ENCODE measurements around the gene STOML1. TPM values are rescaled to one million over a fixed set of nuclear protein-coding genes. Genes with fewer than 3 reads are reported as not detected.

Gene STOML1
- total RNA-seq, 1 experiment from 2014 or later = 2.5 TPM

DNA sequence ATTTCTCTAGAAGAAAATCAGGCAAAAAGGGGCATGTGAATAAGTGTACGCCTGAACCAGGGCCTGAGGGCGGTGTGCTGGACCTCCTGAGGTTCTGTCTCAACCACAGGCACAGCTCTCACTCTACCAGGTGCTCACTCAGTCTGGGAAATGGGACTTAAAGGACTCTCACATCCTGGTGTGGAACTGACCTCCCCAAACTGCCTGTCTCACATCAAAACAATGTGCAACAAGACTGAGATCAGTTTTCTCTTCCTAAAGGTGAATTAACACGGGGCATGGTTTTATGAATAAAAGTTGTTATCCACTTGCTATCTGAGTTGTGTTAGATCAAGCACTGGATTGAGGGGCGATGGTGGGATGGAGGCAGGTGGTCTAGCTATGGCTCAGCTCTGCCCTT, 4.8 kb downstream of the STOML1 start:
- no peak for DNase-seq
- Mint-ChIP-seq H3K36me3 (ENCODE audit: insufficient read depth in 1 of 3, low read depth in 3 of 3) (no peaks in the 10 kb centered on the region), H3K27me3 (ENCODE audit: low read depth) (peaks cover 3% of the 10 kb centered on the region), H3K4me3 (no peak overlapping the region; a peak in 1 of 5 replicates), H3K27ac (no peak overlapping the region), H3K9me3 (no peaks in the 10 kb centered on the region), H3K4me1 (peaks cover 6 to 7% of the 10 kb centered on the region in 2 experiments)
- no peak overlapping the region for H4K91ac ChIP-seq (ENCODE audit: insufficient read length, low read depth, low read length)
- H3K23ac ChIP-seq (ENCODE audit: insufficient read length, low read depth, low read length) = no peak overlapping the region
- no peak overlapping the region for H3T11ph ChIP-seq (ENCODE audit: low read length)
- no peak overlapping the region for H3K4ac ChIP-seq (ENCODE audit: low read depth, low read length)
- H3K79me2 ChIP-seq (ENCODE audit: insufficient read depth, low read length) = no peaks in the 10 kb centered on the region
- H3K79me1 ChIP-seq (ENCODE audit: insufficient read depth, low read depth, low read length, poor library complexity, severe bottlenecking) = no peaks in the 10 kb centered on the region
- H4K5ac ChIP-seq (ENCODE audit: insufficient read length, low read depth, low read length) = no peak overlapping the region
- no peaks in the 10 kb centered on the region for H4K20me1 ChIP-seq (ENCODE audit: control insufficient read depth, insufficient read depth, insufficient read length)
- TF ChIP-seq, protein P1, sequence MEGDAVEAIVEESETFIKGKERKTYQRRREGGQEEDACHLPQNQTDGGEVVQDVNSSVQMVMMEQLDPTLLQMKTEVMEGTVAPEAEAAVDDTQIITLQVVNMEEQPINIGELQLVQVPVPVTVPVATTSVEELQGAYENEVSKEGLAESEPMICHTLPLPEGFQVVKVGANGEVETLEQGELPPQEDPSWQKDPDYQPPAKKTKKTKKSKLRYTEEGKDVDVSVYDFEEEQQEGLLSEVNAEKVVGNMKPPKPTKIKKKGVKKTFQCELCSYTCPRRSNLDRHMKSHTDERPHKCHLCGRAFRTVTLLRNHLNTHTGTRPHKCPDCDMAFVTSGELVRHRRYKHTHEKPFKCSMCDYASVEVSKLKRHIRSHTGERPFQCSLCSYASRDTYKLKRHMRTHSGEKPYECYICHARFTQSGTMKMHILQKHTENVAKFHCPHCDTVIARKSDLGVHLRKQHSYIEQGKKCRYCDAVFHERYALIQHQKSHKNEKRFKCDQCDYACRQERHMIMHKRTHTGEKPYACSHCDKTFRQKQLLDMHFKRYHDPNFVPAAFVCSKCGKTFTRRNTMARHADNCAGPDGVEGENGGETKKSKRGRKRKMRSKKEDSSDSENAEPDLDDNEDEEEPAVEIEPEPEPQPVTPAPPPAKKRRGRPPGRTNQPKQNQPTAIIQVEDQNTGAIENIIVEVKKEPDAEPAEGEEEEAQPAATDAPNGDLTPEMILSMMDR (conservative IDR thresholded peaks at IDR 0.05) = no peak
- no peak overlapping the region for H2BK12ac ChIP-seq (ENCODE audit: insufficient read length, low read depth, low read length)
- H3K23me2 ChIP-seq (ENCODE audit: insufficient read length, low read depth, low read length, poor library complexity, severe bottlenecking) = peaks cover 4% of the 10 kb centered on the region
- H2BK120ac ChIP-seq (ENCODE audit: low read depth, low read length, poor library complexity, severe bottlenecking) = no peak overlapping the region
- H3K4me2 ChIP-seq (ENCODE audit: insufficient read depth, insufficient read length, low read length) = no peak overlapping the region
- H2BK5ac ChIP-seq (ENCODE audit: insufficient read length, low read length) = no peak overlapping the region
- H3K9me3 ChIP-seq (ENCODE audit: control insufficient read depth, low read depth, low read length) = no peaks in the 10 kb centered on the region
- no peak overlapping the region for H2BK15ac ChIP-seq (ENCODE audit: low read depth, low read length)
- H3K18ac ChIP-seq (ENCODE audit: insufficient read length, low read depth, low read length) = no peak overlapping the region
- no peak overlapping the region for H2BK20ac ChIP-seq (ENCODE audit: low read depth, low read length, poor library complexity, severe bottlenecking)
- no peaks in the 10 kb centered on the region for H3K27me3 ChIP-seq (ENCODE audit: insufficient read depth, low read length)
- no peak overlapping the region for H2AFZ ChIP-seq (ENCODE audit: low read length)
- no peak overlapping the region for H3K27ac ChIP-seq (ENCODE audit: insufficient read length, low read depth, low read length)
- H3K14ac ChIP-seq (ENCODE audit: insufficient read depth, low read length) = no peak overlapping the region
- no peak overlapping the region for H3K56ac ChIP-seq (ENCODE audit: insufficient read length, low read depth, low read length)
- no peak overlapping the region for H4K8ac ChIP-seq (replicated peaks; ENCODE audit: insufficient read length, low read depth, low read length)
- no peaks in the 10 kb centered on the region for H3K4me1 ChIP-seq (ENCODE audit: insufficient read depth, low read length)
- WGBS (ENCODE audit: extremely low coverage, insufficient read length, low lambda C conversion rate) = no CpG with 5 or more reads among the region's 4 CpGs
- no peak overlapping the region for H3K9ac ChIP-seq (ENCODE audit: extremely low read depth, insufficient read length, low read length)
- no peak overlapping the region for H2AK5ac ChIP-seq (ENCODE audit: insufficient read length, low read length)

All from H9 (cell line).